IPS-18a (cell line): ENCODE results near the gene GIPC2.
"Not testable (repeated sequence)": the region's sequence is repeated elsewhere in the genome, so short reads cannot be mapped to it uniquely, and the experiment has no call there.

Experiments
- H3K27ac ChIP-seq: one replicate; pipeline ENCODE4 v1.5.1; 2013; ENCODE audit warnings: low read length
- H3K27me3 ChIP-seq: one replicate; pipeline ENCODE4 v1.6.1; 2013; ENCODE audit warnings: mild to moderate bottlenecking, low read length; ENCODE audit not compliant: control insufficient read depth, insufficient read depth
- H3K36me3 ChIP-seq: one replicate; pipeline ENCODE4 v1.6.1; 2013; ENCODE audit warnings: low read depth, low read length; ENCODE audit not compliant: control insufficient read depth
- H3K4me1 ChIP-seq: one replicate; pipeline ENCODE4 v1.6.1; 2013; ENCODE audit warnings: low read depth, low read length; ENCODE audit not compliant: control insufficient read depth
- H3K4me3 ChIP-seq: one replicate; pipeline ENCODE4 v1.5.1; 2013; ENCODE audit warnings: low read length
- H3K9ac ChIP-seq: one replicate; pipeline ENCODE4 v1.6.1; 2013; ENCODE audit warnings: mild to moderate bottlenecking, low read length, moderate library complexity
- H3K9me3 ChIP-seq: one replicate; pipeline ENCODE4 v1.6.1; 2013; ENCODE audit warnings: low read depth, low read length; ENCODE audit not compliant: control insufficient read depth

Gene GIPC2

GRCh38 chr1:78009276-78009675 is 36.5 kb upstream of the GIPC2 start:
- Histone ChIP-seq H3K9me3 (no peaks in the 10 kb centered on the region), H3K4me1 (peaks cover 10% of the 10 kb centered on the region), H3K36me3 (no peaks in the 10 kb centered on the region), H3K27ac (no peak overlapping the region), H3K9ac (no peak overlapping the region), H3K27me3 (no peaks in the 10 kb centered on the region), H3K4me3 (no peak overlapping the region)

DNA sequence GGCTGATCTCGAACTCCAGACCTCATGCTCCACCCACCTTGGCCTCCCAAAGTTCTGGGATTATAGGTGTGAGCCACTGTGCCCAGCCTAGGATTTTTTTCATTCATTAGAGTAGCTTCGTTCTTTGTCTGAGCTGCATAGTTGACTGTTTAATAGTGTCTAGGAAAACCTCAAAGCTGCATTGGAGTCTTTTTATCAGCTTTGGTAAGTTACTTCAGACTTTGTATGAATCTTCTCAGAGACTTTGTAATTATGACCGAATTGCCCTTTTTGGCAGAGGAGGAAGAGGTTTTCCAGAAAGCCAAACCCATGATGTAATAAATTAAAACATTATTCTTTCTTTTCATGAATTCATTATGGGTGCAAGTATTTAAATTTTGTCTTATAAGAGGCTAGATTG is 35.9 kb upstream of the GIPC2 start:
- Histone ChIP-seq H3K27ac (no peak overlapping the region), H3K4me1 (peaks cover 8% of the 10 kb centered on the region), H3K36me3 (no peaks in the 10 kb centered on the region), H3K9me3 (no peaks in the 10 kb centered on the region), H3K9ac (no peak overlapping the region), H3K4me3 (no peak overlapping the region), H3K27me3 (no peaks in the 10 kb centered on the region)

DNA sequence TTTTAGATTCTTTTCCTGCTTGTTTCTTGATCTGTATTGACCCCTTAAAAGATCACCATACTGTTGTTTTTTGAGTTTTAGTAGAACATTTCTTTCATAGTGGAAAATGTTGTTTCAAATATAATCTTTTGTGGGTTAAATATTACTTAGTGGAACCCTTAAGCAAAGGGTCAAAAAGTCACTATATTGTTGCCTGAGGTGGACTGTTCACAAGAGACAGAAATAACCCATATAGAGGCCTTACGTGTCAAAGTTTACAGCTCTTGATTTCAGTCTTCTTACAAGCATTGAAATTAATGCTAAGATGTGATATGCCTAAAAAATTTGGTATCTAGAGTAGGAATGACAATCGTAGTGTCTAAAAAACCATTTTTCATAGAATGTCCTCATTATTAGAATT is 34.7 kb upstream of the GIPC2 start:
- Histone ChIP-seq H3K27ac (no peak overlapping the region), H3K36me3 (peaks cover 3% of the 10 kb centered on the region), H3K27me3 (no peaks in the 10 kb centered on the region), H3K9ac (no peak overlapping the region), H3K9me3 (no peaks in the 10 kb centered on the region), H3K4me1 (no peaks in the 10 kb centered on the region), H3K4me3 (no peak overlapping the region)

- Histone ChIP-seq H3K36me3 (peaks cover 5% of the 10 kb centered on the region), H3K27me3 (no peaks in the 10 kb centered on the region), H3K27ac (no peak overlapping the region), H3K9me3 (no peaks in the 10 kb centered on the region), H3K9ac (no peak overlapping the region), H3K4me1 (no peaks in the 10 kb centered on the region), H3K4me3 (no peak overlapping the region)
Measured at GRCh38 chr1:78015148-78015547, 30.6 kb upstream of the GIPC2 start.

DNA sequence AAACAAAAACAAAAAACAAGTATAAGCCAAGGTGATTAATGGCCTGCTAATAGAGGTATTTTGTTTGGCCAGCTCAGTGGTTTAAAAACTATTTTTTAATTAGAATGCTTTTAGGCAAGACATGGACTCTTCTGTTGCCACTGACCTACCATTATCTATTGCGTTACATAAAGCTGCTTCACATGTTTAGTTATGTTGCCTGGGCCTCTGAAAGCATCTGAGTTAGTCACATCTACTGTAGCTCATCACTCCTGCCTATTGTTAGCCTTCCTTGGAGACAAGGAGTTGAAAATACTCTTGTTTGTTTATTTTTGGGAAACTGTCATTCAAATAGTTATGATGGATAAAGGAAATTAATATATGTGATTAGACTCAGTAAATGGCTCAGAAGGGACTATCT is 26.7 kb upstream of the GIPC2 start:
- no peak overlapping the region for H3K27ac ChIP-seq
- H3K4me1 ChIP-seq, result no peaks in the 10 kb centered on the region
- peaks cover 5% of the 10 kb centered on the region for H3K36me3 ChIP-seq
- H3K4me3 ChIP-seq, result no peak overlapping the region
- no peaks in the 10 kb centered on the region for H3K27me3 ChIP-seq
- no peak overlapping the region for H3K9ac ChIP-seq
- H3K9me3 ChIP-seq, result no peaks in the 10 kb centered on the region

GRCh38 chr1:78021134-78021533 is 24.6 kb upstream of the GIPC2 start:
- not testable (repeated sequence) for H3K27ac ChIP-seq, H3K27me3 ChIP-seq, H3K36me3 ChIP-seq, H3K9me3 ChIP-seq, H3K4me1 ChIP-seq, H3K9ac ChIP-seq, H3K4me3 ChIP-seq

- Histone ChIP-seq H3K4me3 (no peak overlapping the region), H3K9ac (no peak overlapping the region), H3K36me3 (no peaks in the 10 kb centered on the region), H3K4me1 (no peaks in the 10 kb centered on the region), H3K27me3 (no peaks in the 10 kb centered on the region), H3K9me3 (no peaks in the 10 kb centered on the region), H3K27ac (no peak overlapping the region)
Measured at GRCh38 chr1:78029793-78030192, 16.0 kb upstream of the GIPC2 start.

GRCh38 chr1:78032996-78033796 is 12.6 kb upstream of the GIPC2 start:
- Histone ChIP-seq H3K27me3 (no peaks in the 10 kb centered on the region), H3K4me1 (no peaks in the 10 kb centered on the region), H3K9me3 (no peaks in the 10 kb centered on the region), H3K4me3 (no peak overlapping the region), H3K27ac (no peak overlapping the region), H3K36me3 (no peaks in the 10 kb centered on the region), H3K9ac (no peak overlapping the region)

- no peaks in the 10 kb centered on the region for H3K9me3 ChIP-seq
- H3K36me3 ChIP-seq, result no peaks in the 10 kb centered on the region
- no peaks in the 10 kb centered on the region for H3K4me1 ChIP-seq
- H3K27me3 ChIP-seq, result no peaks in the 10 kb centered on the region
- no peak overlapping the region for H3K27ac ChIP-seq
- no peak overlapping the region for H3K9ac ChIP-seq
- no peak overlapping the region for H3K4me3 ChIP-seq
Measured at GRCh38 chr1:78033797-78034172, 12.0 kb upstream of the GIPC2 start.

GRCh38 chr1:78035121-78035520 is 10.6 kb upstream of the GIPC2 start:
- Histone ChIP-seq H3K27me3 (no peaks in the 10 kb centered on the region), H3K9me3 (no peaks in the 10 kb centered on the region), H3K36me3 (no peaks in the 10 kb centered on the region), H3K4me1 (no peaks in the 10 kb centered on the region), H3K27ac (no peak overlapping the region), H3K4me3 (no peak overlapping the region), H3K9ac (no peak overlapping the region)

DNA sequence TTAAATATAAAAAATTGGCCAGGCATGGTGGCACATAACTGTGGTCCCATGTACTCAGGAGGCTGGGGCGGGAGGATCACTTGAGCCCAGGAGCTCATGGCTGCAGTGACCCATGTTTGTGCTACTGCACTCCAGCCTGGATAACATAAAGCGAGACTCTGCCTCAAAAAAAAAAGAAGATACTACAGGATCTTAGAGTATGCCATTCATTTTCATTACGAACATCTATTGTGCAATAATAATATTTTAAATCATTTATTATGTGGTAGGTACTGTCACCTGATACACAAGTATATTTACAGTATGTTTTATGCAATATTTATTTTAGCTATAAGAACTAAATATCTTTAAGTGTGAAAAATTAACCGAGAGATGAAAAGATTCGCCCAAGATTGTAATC is 9.3 kb upstream of the GIPC2 start:
- H3K27me3 ChIP-seq, result no peaks in the 10 kb centered on the region
- no peak overlapping the region for H3K27ac ChIP-seq
- H3K36me3 ChIP-seq, result no peaks in the 10 kb centered on the region
- no peaks in the 10 kb centered on the region for H3K4me1 ChIP-seq
- H3K9me3 ChIP-seq, result no peaks in the 10 kb centered on the region
- H3K9ac ChIP-seq, result no peak overlapping the region
- no peak overlapping the region for H3K4me3 ChIP-seq

DNA sequence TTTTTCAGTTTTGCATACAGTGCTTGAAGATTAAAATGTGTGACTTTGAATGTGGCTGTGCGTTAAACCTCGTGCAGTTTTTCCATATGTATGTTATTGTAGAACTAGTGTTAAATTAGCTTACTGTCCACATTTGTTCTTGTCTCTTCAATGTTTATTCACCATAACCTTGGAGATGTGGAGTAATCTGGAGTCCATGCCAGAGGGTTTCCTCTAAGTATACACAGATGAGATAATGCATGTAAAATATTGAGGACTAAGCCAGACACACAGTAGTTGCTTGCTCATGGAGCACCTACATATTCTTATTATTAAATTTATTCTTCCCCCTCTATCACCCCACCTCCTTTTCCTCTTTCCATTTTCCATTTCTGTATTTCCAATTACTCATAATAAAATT is 7.7 kb upstream of the GIPC2 start:
- no peak overlapping the region for H3K9ac ChIP-seq
- peaks cover 1% of the 10 kb centered on the region for H3K27me3 ChIP-seq
- H3K9me3 ChIP-seq, result no peaks in the 10 kb centered on the region
- no peaks in the 10 kb centered on the region for H3K36me3 ChIP-seq
- H3K4me3 ChIP-seq, result no peak overlapping the region
- no peaks in the 10 kb centered on the region for H3K4me1 ChIP-seq
- H3K27ac ChIP-seq, result no peak overlapping the region
